GM23338 (cell line): ENCODE data around the gene LRP1B. TPM values are rescaled to one million over a fixed set of nuclear protein-coding genes. Genes with fewer than 3 reads are reported as not detected.

Experiments
- ATAC-seq: fragments of 200-7000 bp; cut with Tn5 transposase; 3 replicates; pipeline ENCODE4 v1.9.1; 2020
- DNase-seq: peaks from one replicate; pipeline ENCODE4 v3.0.0-alpha.2; 2015; ENCODE audit warnings: low spot score
- H2AFZ ChIP-seq: fragments of 200-600 bp; sonication (generic); 2 replicates; pipeline ENCODE4 v1.8.0; 2016; ENCODE audit warnings: antibody characterized with exemption, mild to moderate bottlenecking, moderate library complexity
- H3F3A ChIP-seq: fragments of 200-600 bp; sonication (generic); replicated peaks from 2 replicates; pipeline ENCODE4 v1.8.0; 2017; ENCODE audit warnings: antibody characterized with exemption, mixed run types, low read depth
- H3K27ac ChIP-seq: fragments of 200-600 bp; sonication (generic); 2 replicates; pipeline ENCODE4 v1.6.1; 2016; ENCODE audit warnings: low read depth
- H3K27me3 ChIP-seq: fragments of 200-600 bp; sonication (generic); 2 replicates; pipeline ENCODE4 v1.8.0; 2016; ENCODE audit warnings: mild to moderate bottlenecking, mixed run types, moderate library complexity; ENCODE audit not compliant: insufficient read depth
- H3K36me3 ChIP-seq: fragments of 200-600 bp; sonication (generic); 2 replicates; pipeline ENCODE4 v1.8.0; 2016; ENCODE audit warnings: mild to moderate bottlenecking; ENCODE audit not compliant: insufficient read depth
- H3K4me1 ChIP-seq: fragments of 200-600 bp; sonication (generic); 2 replicates; pipeline ENCODE4 v1.8.0; 2016; ENCODE audit warnings: mild to moderate bottlenecking, moderate library complexity; ENCODE audit not compliant: insufficient read depth
- H3K4me2 ChIP-seq: fragments of 200-600 bp; sonication (generic); 2 replicates; pipeline ENCODE4 v1.7.1; 2017; ENCODE audit warnings: mixed run types
- H3K4me3 ChIP-seq: fragments of 200-600 bp; sonication (generic); 2 replicates; pipeline ENCODE4 v1.6.1; 2016; ENCODE audit warnings: mixed run types
- H3K79me2 ChIP-seq: fragments of 200-600 bp; sonication (generic); replicated peaks from 2 replicates; pipeline ENCODE4 v1.8.0; 2017; ENCODE audit warnings: mild to moderate bottlenecking; ENCODE audit not compliant: insufficient read depth
- H3K9me2 ChIP-seq: fragments of 200-600 bp; sonication (generic); 2 replicates; pipeline ENCODE4 v1.8.0; 2017; ENCODE audit not compliant: insufficient read depth
- H4K20me1 ChIP-seq: fragments of 200-600 bp; sonication (generic); replicated peaks from 2 replicates; pipeline ENCODE4 v1.8.0; 2017; ENCODE audit warnings: mild to moderate bottlenecking; ENCODE audit not compliant: insufficient read depth
- H3K27ac Mint-ChIP-seq: 2 replicates; pipeline ENCODE4 v1.8.0; 2020; ENCODE audit warnings: inconsistent platforms, mild to moderate bottlenecking, moderate library complexity, mixed read lengths
- H3K27me3 Mint-ChIP-seq: 3 replicates; pipeline ENCODE4 v1.8.0; 2022; ENCODE audit warnings: low read depth, mild to moderate bottlenecking, moderate library complexity, mixed read lengths, inconsistent platforms; ENCODE audit not compliant: insufficient read depth, poor library complexity
- H3K36me3 Mint-ChIP-seq: 3 replicates; pipeline ENCODE4 v1.8.0; 2021; ENCODE audit warnings: low read depth, mild to moderate bottlenecking, inconsistent platforms, moderate library complexity, mixed read lengths
- H3K4me1 Mint-ChIP-seq: 3 replicates; pipeline ENCODE4 v1.8.0; 2020; ENCODE audit warnings: mild to moderate bottlenecking, inconsistent platforms, mixed read lengths
- H3K4me3 Mint-ChIP-seq: 3 replicates; pipeline ENCODE4 v1.8.0; 2021; ENCODE audit warnings: moderate library complexity, mild to moderate bottlenecking, inconsistent platforms, mixed read lengths
- H3K9me3 Mint-ChIP-seq: 3 replicates; pipeline ENCODE4 v1.8.0; 2020; ENCODE audit warnings: moderate library complexity, mild to moderate bottlenecking, inconsistent platforms, mixed read lengths
- CTCF ChIP-seq, 2 experiments: fragments of 200-600 bp in 1 of 2; sonication (generic) in 1 of 2; conservative IDR thresholded peaks; 2 replicates each; pipeline versions ENCODE4 v1.5.1 to v1.6.1; 2016 to 2017; ENCODE audit warnings: antibody characterized with exemption in 2 of 2, low read depth in 2 of 2, mild to moderate bottlenecking in 2 of 2, moderate library complexity in 1 of 2
- ETS1 ChIP-seq: IDR thresholded peaks from 2 replicates; pipeline ENCODE4 v1.6.1; 2016; ENCODE audit warnings: antibody characterized with exemption
- EZH2 ChIP-seq: fragments of 200-600 bp; sonication (generic); IDR thresholded peaks from one replicate; pipeline ENCODE4 v1.8.0; 2017; ENCODE audit warnings: antibody characterized with exemption, mild to moderate bottlenecking, low read depth; ENCODE audit not compliant: unreplicated experiment
- EZH2phosphoT487 ChIP-seq: fragments of 200-600 bp; sonication (generic); IDR thresholded peaks from one replicate; pipeline ENCODE4 v1.8.1; 2018; ENCODE audit warnings: antibody characterized with exemption; ENCODE audit not compliant: unreplicated experiment
- JUNB ChIP-seq: IDR thresholded peaks from one replicate; pipeline ENCODE4 v1.6.1; 2016; ENCODE audit warnings: antibody characterized with exemption; ENCODE audit not compliant: unreplicated experiment
- POLR2AphosphoS5 ChIP-seq: IDR thresholded peaks from 2 replicates; pipeline ENCODE4 v1.6.1; 2016; ENCODE audit warnings: antibody characterized with exemption, low read depth
- REST ChIP-seq: IDR thresholded peaks from one replicate; pipeline ENCODE4 v1.6.1; 2018; ENCODE audit warnings: antibody characterized with exemption; ENCODE audit not compliant: unreplicated experiment
- STAT1 ChIP-seq: IDR thresholded peaks from one replicate; pipeline ENCODE4 v1.6.1; 2016; ENCODE audit warnings: antibody characterized with exemption; ENCODE audit not compliant: unreplicated experiment
- polyA plus RNA-seq: library from polyadenylated mRNA; unstranded; fragments of >200 nt; fragmentation: Nextera tagmentation; extraction: Ambion mirVana; gene quantifications from 2 replicates; pipeline ENCODE4 v1.2.1, GENCODE V29; 2016
- total RNA-seq: library from RNA; depleted of rRNA; stranded (reverse); fragments of >200 nt; shearing (Covaris generic); gene quantifications from 2 replicates; pipeline ENCODE4 v1.2.3, GENCODE V29; 2014

LRP1B gene
- total and polyA plus RNA-seq, 2 experiments from 2014 or later, result 0.15 to 0.97 TPM

- Histone ChIP-seq H3K79me2 (no peaks in the 10 kb centered on the region), H2AFZ (no peak overlapping the region), H3K4me1 (peaks cover 6% of the 10 kb centered on the region), H3K4me2 (no peak overlapping the region), H3K4me3 (no peak overlapping the region), H3K9me2 (no peaks in the 10 kb centered on the region), H3K27me3 (no peaks in the 10 kb centered on the region), H3K36me3 (no peaks in the 10 kb centered on the region), H3F3A (no peaks in the 10 kb centered on the region), H3K27ac (no peak overlapping the region), H4K20me1 (no peaks in the 10 kb centered on the region)
- ATAC-seq (no peak), DNase-seq (no peak)
- H3K4me3 Mint-ChIP-seq, result no peak overlapping the region
- H3K9me3 Mint-ChIP-seq, result no peaks in the 10 kb centered on the region
- no peak overlapping the region for H3K27ac Mint-ChIP-seq
- no peak for TF ChIP-seq STAT1
- no peak for TF ChIP-seq EZH2
- no peak for TF ChIP-seq JUNB
- TF ChIP-seq EZH2phosphoT487, result no peak
- TF ChIP-seq POLR2AphosphoS5, result no peak
- TF ChIP-seq CTCF (conservative IDR thresholded peaks at IDR 0.05; ENCODE audit: low read depth in 2 of 2), result no peak
- no peak for TF ChIP-seq ETS1
- TF ChIP-seq REST, result no peak
- H3K27me3 Mint-ChIP-seq, result no peaks in the 10 kb centered on the region
- no peaks in the 10 kb centered on the region for H3K36me3 Mint-ChIP-seq
- peaks cover 5% of the 10 kb centered on the region; the same call in 1 of the 3 replicates for H3K4me1 Mint-ChIP-seq
Measured at GRCh38 chr2:141515931-141516330, 614.9 kb downstream of the LRP1B start.

- ATAC-seq, result no peak
- Histone ChIP-seq H3K4me1 (no peaks in the 10 kb centered on the region), H3K4me3 (no peak overlapping the region), H3K4me2 (no peak overlapping the region), H3K79me2 (no peaks in the 10 kb centered on the region), H3K27me3 (no peaks in the 10 kb centered on the region), H4K20me1 (no peaks in the 10 kb centered on the region), H3F3A (no peaks in the 10 kb centered on the region), H2AFZ (no peak overlapping the region), H3K9me2 (no peaks in the 10 kb centered on the region), H3K36me3 (no peaks in the 10 kb centered on the region), H3K27ac (no peak overlapping the region)
- DNase-seq, result no peak
- Mint-ChIP-seq H3K9me3 (no peaks in the 10 kb centered on the region), H3K4me3 (no peak overlapping the region), H3K36me3 (no peaks in the 10 kb centered on the region), H3K4me1 (no peaks in the 10 kb centered on the region), H3K27ac (no peak overlapping the region), H3K27me3 (no peaks in the 10 kb centered on the region)
- no peak for TF ChIP-seq EZH2phosphoT487
- TF ChIP-seq REST, result no peak
Measured at GRCh38 chr2:141513853-141514252, 617.0 kb downstream of the LRP1B start.
